Stimulated activated CD4-positive, alpha-beta T cell treated with anti-CD3 and anti-CD28 coated beads, TNF-alpha, amount 100 ng/mL, for 1 hour (primary cell): ENCODE measurements around the gene TMEM131.

Source experiments
- DNase-seq, 3 donors: peaks; one replicate each; pipeline ENCODE4 v3.0.0-alpha.2; 2020; ENCODE audit warnings: low read depth in 3 of 3, low spot score in 1 of 3

The TMEM131 gene

DNA sequence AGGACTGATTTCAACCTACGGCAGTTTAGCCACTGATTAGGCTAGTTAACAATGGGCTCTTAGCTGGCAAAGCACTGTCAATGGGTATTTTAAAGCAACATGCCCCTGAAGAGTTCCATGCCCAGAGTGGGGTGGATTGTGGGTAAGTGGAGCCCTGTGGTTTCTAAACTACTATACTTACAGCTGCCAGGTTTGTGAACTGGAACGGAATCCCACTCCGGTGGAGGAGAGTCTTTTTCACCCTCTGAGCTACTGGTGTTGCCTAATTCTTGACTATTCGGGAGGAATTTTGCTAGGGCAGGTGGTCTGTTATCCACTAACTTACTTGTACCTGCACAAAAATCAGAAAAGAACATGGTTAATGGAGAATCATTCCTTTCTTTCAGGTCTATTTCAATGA is 229.8 kb downstream of the TMEM131 start:
- DNase-seq: no peak

DNA sequence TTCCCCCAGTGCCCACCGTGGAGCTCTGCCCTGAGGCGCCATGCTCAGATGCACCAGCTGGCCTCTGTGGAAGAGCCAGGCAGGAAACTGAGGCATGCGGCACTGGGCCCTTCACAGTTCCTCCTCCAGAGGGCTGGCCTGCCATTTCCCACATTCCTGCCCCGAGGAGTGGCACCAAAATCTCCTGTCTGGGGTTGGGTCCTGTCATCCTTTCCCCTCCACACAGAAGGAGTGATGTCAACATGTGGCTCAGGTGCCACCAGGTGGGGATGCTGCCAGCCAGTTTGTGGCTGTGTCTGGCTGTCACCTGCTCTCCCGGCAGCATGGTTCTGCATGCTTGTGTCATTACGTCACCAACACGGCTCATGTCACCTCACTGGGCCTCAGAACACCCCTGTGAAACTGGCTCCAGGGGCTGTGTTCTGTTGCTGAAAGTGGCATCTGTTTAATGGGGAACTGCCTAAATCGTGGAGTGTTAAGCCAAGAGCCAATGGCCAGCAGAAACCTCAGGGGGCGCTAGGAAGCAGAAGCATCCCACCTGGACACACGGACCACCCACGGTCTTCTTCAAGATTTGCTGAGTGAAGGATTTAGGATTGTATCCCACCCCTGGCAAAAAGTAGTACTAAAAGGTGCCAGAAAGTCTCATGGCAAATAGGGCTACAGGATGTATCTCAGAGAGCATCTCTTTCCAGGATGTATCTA is 231.0 kb downstream of the TMEM131 start:
- no peak for DNase-seq

DNA sequence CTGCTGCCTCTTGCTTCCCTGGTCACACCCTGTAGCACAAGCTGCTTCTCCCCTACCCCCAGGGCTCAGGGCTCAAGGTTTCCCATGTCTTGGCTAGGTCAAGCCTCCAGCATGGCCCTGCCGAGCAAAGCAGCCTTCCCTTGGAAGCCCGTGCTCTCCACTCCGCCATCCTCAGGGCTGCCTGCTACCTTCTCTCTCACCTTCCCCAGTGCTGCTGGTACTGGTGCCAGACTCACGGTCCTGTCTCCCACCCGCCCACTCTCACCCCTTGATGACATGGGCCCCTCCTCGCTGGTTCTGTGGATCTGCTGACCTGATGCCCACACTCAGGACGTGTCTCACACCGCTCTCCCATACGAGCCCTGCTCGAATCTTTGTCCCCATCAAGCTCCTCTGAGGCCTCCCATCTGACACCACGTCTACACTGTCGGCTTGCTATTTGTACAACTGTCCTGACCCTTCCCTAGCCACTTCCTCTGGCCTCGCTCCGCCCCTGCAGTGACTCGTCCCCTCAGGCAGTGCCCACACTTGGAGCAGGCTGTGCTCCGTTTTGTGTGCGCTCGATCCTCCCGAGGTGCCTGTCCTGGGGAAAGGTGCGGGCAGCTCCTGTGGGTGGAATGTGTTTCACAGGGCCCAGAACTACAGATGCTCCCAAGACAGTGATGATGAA is 232.4 kb downstream of the TMEM131 start:
- DNase-seq: no peak

DNA sequence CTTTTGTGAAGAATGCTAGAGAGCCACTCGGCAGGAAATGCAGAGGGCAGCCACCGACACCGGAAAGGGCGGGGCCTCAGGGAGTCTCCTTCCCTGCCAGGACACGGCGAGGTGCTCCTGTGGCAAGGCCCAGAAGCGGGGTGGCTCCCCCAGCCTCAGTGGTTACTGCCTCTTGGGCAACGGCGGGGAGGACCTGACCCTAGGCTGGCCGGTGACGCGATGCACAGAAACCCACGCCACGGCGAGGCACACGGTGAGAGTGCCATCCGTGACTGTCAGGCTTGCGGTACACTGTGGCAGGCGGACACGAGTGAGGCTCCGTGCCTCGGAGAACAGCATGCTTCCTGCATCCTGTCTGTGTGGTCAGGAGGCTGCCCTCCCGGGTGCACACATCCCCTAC is 234.6 kb downstream of the TMEM131 start:
- DNase-seq: no peak

DNA sequence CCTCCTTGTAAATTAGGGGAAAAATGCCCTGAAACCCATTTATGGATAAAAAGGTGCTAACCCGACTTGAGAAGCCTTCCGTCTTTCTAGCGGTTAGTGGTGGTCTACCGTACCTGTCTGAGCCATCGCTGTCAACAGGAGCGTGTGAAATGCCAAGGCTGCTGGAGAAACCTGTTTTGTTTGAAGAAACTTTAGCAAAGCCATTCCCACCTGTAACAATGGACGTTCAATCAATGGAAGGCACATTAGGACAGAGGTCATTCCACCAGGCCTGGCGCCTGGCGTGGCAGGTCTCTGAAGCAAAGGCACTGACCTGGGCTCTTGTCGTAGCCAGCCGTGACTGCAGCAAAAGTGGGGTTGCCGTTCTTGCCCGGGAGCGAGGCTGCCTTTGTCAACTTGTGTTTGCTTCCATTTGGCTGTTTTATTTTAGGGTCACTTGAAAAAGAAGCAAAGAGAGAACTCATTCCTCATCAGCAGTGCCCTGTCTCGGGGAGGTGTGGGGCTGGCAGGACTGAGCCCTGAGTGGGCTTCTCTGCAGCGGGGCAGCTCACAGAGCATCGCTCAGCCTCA is 235.2 kb downstream of the TMEM131 start:
- no peak for DNase-seq

DNA sequence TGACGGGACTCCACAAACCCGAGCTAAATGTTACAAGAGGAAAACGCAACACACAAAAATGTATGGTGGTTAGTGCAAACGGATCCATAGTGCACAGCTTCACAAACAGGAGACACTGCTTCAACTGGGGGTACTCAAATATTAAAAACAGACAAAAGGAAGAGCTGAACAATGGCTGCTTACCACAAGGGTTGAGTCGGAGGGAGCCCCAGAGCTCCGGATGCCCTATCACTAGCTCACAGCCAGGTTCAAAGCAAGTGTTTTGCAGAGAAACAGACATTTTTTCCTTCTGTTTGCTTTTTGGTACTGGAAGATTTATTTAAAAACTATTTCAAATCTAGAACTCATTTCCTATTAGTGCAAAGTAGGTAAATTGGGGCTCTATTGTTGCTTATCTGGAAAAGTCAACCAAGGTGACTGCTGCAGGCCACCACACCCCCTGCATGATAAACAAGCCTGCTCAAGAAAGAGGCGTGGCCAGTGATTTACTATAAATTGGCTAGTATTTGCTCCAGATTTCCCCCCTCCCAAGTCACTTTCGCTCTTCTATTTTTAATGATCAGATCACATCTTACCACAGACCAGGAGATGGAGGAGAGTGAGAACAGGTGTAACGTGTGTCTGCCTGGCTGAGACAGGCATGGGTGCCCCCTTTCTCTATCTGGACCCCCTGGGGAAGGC is 235.9 kb downstream of the TMEM131 start:
- no peak for DNase-seq

DNA sequence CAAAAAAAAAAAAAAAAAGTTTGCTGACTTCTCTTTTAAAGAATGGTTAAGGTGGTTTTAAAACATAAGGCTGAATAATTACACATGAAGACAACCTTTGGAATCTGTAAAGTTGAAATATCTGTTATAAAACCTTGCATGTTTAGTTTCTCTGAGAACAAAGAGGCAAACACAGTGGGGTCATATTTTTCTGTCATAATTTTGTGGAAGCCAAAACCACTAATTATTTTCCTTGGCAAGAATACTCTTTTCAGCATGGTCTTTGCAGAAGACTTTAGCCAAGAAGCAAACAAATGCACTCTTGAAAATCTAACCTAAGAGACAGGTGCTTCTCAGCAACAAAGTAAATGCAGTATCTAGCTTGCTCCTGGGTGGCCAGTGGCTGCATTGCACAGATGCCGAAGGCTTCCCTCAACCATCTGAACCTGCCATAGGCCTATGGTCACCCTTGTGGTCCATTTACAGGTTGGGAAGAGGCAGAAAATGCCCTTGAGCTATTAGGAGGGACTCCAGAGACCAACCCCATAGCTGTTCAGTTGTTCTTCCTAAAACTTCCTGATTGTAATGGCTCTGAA is 237.5 kb downstream of the TMEM131 start:
- no peak for DNase-seq

DNA sequence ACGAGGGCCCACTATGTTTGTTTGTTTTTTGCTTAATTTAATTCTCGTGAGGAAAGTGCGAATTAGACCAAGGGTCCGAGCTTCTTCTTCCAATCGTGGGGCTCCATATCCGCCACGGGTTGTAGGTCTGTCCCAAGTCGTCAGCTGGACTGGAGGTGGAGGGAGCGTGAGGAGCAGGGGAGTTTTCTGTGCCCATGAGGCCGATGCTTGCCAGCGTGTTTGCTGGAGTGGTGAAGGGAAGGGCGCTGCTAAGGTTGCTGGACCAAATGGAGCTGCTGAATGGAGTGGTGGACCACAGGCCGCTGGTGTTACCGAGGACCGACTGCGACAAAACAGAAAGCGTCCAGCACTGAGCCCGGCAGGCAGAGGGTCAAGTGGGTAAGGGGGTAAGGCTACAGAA is 238.7 kb downstream of the TMEM131 start:
- no peak for DNase-seq

DNA sequence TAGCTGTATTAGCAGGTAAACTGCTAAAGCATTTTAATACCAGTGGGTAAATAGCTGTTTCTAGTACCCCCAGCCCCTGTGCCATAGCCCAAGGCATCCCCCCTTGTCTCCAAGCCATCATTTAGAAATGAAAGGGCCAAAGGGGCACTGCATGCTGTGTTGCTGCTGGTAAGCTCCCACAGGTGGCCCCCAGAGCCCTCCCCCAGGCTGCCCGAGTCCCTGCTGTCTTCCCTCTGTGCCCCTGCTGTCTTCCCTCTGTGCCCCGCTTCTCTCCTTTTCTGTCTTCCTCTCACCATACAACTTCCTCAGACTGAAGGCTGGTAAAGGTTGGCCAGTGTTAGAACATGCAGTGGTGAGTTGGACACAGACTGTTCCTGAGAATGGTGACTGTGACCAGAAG is 240.3 kb downstream of the TMEM131 start:
- no peak for DNase-seq

DNA sequence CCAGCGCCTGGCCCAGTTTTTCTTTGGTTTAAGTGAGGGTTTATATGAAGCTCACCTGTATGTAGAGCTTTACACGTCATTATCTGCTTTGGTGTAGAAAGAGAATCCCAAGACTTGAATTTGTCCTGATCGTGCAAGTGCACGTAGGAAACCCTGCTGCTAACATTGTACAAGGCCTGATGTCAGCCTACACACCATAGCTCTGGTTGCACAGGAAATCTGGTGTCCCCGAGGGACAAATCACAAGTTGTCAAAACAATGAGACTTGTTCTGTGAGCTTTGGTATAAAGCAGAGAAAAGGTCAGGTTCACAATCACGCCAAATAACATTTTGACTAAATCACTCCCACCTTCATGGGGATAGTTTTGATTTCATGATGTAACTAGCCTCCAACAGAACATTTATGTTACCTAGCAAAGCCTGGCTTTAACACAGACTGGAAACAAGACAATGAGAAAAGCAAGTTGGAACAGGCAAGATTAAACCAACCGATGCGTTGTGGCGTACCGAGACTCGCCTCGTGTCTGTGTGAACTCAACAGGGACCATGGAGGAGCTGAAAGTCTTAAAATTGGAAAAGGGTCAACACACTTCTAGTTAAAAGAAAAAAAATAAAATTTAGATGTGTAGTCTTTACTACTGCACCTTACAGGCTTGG is 240.9 kb downstream of the TMEM131 start:
- no peak for DNase-seq

DNA sequence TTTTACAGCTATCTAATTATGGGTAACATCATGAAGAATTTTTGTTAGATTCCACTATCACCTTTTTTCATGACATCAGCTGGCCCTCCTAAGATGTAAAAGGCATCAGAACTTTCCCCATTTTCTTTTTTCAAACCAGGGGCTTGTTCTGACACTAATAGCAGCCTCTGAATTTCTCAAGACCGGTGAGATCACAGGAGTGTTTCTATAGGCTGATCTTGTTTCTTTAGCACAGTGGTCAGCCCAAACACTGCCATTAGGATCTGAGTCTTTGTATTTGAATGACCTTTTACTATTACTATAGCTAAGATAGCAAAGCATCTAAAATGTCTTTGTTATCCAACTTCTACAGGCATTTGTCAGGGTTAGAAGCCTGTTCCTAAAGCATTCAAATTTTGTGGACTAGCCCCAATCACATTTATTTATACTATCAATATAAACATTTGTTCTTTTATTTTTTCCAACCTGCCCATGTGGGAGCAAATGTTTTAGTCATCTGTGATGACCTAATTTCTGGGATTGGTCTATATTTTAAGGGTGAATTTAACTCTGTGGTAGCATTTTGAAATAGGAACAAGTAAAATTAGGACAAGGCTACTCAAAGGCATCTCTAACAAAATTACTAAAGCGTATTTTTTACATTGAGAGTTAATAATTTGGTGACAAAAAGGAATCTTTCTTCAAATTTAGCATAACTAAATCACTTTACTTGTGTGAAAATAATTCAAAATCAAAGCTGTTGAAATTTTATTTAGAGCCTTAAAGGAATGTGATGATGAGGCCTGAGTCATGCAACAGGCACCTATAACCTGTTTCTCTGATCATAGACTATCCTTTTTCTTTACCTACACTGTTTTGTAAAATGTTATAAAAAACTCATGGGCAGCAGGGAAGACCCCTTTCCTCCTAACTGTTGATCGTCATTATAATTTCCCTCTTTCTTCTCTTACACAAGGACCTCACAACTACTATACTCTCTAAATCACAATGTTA is 243.1 kb downstream of the TMEM131 start:
- no peak for DNase-seq

DNA sequence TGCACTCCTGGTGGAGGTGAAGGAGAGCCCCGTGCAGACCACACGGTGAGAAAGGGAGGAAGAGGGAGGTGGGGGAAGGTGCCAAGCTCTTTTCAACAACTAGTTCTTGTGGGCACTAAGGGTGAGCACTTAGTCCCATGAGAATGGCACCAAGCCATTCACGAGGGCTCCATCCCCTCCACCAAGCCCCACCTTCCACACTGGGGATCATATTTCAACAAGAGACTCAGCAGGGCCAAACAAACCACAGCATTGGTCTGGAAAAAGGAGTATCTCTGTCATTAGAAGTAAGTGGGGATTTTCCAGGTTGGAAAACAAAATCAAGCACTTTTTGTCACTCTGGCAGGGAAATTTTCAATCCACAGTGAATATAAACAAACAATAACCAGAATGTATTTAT is 244.0 kb downstream of the TMEM131 start:
- DNase-seq: no peak

DNA sequence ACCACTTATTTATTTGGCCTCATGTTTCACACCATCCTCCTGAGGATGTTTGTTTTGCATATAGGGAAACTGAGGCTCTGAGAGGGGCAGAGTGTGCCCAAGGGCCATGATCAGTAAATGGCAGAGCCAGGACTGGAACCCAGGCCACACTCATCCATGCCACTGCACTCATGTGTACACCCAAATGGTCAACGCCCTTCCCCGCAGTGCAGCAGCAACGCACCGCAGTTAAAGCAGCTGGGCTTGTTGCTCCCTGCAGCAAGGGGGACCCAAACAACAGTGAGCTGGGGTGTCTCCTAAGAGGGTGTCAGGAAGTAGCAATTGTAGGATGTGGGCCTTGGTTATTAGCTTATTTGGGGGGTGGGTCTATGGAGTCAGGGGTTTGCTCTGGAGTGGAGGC is 245.7 kb downstream of the TMEM131 start:
- no peak for DNase-seq

DNA sequence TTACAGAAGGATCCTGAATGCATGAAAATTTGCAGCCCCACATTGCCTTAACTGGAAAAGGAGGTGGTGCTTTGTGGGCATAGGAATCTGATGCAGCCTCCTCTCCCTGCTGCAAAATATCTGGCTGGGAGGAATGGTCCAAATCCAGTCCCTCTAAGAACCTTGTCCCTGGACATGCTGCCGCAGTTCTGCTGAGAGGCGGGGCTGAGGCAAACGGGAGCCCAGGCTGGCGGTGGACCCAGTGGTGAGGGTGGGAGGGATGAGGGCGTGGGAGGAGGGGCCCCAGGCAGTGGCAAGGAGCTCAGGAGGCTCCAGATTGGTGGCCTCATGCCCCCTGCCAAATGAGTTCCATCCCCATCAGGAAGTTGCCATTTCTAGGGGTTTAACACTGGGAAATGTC is 246.2 kb downstream of the TMEM131 start:
- no peak for DNase-seq

DNA sequence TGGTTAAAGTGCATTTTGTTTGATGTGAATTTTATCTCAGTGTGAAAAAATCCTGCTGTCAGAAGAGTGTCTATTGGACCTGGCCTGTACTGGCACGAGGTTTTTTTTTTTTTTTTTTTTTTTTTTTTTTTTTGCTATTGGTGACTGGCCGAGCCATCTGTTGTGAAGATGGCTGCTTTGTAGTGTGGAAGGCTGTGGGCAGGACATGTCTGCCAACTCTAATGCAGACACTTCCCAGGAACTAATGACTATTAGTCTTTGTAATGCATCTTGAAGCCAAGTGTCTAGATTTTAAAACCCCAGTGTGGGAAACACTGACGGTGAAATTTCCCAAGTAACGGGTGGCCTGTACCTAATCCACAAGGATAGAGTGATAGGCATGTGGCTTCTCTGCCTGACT is 248.0 kb downstream of the TMEM131 start:
- DNase-seq: no peak

DNA sequence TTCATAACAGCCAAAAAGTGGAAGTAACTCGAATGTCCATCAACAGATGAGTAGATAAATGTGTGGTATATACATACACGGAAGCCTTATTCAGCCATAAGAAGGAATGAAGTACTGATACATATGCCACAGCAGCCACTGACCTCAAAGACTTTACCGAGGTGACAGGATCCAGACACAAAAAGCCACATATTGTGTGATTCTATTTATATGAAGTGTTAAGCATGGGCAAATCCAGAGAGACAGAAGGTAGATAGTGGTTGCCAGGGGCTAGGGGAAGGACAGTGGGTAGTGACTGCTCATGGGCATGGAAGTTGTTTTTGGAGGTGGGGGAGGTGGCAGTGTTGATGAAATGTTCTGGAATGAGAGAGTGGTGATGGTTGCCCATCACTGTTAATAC is 248.5 kb downstream of the TMEM131 start:
- DNase-seq: no peak

DNA sequence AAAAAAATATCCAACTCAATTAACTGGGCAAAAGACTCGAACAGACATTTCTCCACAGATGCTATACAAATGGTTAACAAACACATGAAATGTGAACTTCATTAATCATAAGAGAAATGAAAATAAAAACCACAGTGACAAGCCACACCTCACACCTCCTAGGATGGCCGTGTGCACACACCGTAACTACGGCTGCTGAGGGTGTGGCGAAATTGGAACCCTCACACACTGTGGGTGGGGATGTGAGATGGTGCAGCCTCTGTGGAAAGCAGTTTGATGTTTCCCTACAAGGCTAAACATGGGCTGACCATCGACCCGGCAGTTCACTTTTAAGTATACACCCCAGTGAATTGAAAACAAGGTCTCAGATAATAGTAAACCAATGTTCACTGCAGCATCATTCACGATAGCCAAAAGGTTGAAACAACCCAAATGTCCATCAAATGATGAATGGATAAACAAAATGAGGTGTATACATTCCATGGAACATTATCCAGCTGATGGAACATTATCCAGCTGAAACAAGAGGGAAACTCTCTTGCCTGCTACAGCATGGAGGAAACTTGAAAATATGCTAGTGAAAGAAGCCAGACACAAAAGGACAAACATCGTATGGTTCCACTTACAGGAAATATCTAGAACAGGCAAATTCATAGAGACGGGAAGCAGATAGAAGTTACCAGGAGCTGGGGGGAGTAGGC is 250.1 kb downstream of the TMEM131 start:
- DNase-seq: peak in 1 of 3 donors; percentile 27

DNA sequence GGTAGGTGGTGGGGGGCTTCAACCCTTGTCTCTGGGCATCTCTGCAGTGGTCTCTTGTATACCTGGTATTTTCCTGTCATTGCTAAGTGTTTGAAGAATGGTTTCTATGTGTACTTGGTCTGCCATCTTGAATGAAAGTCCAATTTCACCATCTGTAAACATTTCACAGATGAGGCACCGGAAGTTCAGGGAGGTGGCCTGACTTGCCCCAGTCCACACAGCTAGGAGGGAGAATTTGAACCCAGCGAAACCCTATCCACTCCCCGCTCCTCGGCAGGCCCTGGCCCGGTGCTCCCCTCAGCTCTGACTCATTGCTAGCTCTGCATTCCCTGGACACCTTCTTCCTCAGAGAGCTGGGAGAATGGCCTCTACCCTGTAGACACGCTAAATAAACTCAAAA is 251.8 kb downstream of the TMEM131 start:
- DNase-seq: no peak

DNA sequence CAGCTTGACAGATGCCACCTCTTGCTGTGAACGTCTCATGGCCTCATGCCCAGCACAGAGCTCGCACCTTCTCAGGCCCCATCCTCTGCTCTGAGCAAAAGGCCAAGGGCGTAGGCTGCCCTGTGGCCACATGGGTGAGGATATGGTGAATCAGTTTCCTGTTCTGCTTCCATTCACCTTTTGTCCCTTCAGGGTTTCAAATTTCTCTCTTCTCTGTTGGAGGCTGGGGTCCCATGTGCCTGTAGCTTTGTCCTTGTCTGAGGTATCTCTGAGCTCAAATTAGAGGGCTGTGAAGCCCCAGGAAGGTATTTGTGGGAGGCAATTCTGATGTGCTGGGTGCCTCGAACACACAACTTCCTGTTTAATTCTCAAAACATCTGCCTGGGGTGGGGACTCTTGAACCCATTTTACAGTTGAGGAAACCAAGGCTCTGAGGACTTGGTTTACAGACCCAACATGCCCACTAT is 253.3 kb downstream of the TMEM131 start:
- no peak for DNase-seq
